Measurements from ENCODE around the gene AMMECR1.

AMMECR1 gene

DNA sequence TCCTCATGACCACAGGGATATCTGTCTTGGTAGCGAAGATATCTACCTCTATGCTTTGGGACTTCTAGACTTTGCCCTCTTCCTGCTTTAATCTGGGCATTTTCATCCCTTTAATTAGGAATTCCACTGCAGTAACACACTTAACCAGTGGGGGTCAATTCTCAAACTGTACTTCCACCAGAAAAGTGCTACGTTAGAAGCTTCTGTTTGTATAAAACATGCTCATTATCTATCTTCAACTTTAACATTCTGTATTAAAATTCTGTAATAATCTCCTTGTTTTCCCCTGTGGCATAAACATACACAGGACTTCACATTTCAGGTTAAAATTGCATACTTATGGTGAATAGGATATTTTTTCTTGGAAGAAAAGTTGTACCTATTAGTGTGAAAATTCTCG is 105.6 kb downstream of the AMMECR1 start:
- DNase-seq (ENCODE audit: low read depth in 2 of 2), result no peak

DNA sequence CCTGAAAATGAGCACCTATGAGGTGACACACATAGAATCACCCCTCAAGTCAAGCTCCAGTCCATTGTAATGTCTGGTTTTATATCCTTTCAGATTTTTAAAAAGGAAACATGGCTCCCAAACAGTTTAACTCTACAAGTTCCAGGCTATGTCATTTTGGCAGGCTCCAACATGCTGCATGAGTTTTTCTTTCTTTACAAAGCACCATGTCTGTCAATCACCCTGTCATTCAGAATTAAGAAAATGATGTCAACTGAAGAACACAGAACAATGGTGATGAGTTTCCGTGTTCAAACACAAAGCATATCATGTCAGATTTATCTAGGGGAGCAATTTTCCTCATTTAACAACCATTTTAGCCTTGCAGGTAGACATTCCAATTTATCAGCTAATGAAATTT is 106.5 kb downstream of the AMMECR1 start:
- no peak for DNase-seq (ENCODE audit: low read depth in 2 of 2)

DNA sequence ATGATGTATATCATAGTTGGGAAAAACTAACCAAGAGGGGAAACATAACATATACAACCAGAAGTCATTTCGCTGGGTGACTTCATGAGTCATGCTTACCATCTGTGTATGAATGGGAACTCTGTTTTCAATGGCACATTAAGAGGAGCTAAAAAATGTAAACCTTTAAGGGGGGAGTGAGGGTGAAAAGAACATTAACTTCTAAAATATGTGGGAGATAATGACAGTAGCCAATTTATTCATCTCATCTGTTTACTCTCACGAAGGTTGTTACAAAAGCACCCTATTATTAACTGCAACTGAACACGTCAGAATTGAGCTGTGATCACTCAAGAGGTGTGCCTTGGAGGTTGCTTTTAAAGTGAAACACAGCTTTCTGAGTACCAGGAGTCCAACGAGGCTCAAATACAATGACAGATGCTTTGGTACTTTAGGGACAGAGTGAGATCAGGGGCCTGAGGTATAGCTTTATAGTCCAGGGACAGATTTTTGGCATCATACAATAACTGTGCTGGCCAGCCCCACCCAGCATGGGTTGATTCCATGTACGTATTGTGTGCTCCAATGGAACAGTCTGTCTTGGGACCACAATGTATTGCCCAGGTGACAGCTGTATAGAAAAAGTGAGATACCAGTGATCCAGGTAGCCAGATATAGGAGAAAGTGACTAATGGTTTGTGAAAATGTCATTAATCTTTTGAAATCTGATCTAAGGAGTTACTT is 107.3 kb downstream of the AMMECR1 start:
- no peak for DNase-seq (ENCODE audit: low read depth in 2 of 2)

DNA sequence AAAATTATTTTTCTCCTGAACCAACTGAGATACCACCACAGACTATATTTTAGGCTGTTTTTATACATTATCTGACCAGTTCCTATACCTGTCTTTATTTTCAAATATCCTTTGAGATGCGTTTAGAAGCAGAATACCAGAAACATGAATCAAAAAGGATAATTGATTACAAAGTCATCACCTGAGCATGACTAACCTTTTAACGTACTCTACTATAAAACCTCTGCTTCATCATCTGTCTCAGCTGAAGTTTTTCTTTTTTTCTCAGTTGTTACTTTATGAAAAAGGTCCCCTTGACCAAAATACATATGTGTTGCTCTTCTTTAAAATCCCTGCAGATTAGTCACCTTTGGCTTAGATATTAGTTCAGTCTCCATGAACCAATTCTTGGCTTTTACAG is 109.8 kb downstream of the AMMECR1 start:
- DNase-seq (ENCODE audit: low read depth in 2 of 2), result no peak

DNA sequence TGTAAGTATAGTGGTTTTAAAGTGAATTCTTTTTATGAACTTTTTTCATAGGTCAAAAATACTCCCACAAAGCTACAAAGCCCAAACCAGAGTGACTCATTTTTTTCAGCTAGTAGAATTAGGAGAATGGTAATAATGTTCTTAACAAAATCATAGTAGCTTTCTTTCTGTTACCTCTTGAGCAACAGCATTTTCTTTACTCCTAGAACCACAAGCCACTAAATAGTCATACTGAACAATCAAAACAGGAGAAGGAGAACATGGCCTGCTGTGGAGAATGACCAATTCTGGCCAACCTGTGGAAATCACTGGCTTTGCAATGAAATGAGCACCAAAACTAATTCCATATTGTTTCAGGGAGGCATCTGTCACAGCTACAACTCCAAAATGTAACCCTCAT is 112.9 kb downstream of the AMMECR1 start:
- DNase-seq (ENCODE audit: low read depth in 2 of 2), result no peak

DNA sequence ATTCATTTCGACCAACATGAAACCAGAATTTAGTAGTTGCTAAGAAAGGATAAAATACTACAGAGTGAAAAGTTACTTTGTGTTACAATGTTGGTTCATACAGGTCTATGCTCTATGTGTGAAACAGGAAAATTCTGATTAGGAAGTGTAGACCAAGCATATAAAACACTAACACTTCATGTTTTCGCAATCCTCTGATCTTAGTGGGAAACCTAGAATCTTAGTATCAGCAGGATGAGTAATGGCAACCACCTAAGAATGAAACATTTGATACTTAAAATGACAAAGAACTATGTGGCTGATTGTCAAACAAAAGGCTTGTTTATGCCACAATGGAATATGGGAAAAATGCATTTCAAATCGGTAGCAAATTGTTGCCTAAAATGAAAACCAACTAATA is 116.1 kb downstream of the AMMECR1 start:
- no peak for DNase-seq (ENCODE audit: low read depth in 2 of 2)

DNA sequence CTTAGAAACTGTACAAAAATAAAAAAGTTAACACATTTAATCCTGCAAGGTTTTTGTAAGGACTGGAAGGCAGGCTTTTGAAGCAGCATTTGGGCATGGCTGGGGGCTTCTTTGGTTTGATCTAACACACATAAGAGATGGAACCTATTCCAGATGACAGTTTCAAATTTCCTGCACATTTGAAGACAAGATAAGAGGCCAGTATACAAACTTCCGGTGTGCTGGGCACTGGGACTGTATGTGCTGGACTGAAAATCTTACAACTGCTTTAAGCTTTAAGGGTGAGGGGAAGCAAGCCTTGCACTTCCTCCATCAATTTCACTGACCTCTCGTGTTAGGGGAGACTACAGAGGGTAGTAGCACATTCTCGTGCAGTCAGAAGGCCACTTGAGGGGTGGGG is 122.9 kb downstream of the AMMECR1 start:
- no peak for DNase-seq (ENCODE audit: low read depth in 2 of 2)

DNA sequence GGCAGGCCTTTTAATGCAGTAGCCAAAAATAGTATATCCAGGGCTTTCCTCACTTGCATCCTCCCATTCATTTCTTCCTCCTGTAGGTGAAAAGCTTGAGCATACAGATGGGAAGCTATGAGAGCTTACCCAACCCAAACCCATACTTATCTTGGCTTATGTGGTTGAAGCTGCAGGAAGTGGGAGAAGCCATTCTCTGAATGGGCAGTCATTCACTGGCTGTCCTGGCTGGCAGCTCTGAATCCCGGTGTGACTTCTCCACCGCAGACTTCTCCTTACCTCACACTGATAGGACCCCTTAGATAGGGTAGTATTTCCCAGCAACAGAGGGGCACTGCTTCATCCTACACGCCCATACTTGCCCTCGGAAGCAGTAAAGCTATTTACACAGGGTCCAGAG is 125.4 kb downstream of the AMMECR1 start:
- no peak for DNase-seq (ENCODE audit: low read depth in 2 of 2)

DNA sequence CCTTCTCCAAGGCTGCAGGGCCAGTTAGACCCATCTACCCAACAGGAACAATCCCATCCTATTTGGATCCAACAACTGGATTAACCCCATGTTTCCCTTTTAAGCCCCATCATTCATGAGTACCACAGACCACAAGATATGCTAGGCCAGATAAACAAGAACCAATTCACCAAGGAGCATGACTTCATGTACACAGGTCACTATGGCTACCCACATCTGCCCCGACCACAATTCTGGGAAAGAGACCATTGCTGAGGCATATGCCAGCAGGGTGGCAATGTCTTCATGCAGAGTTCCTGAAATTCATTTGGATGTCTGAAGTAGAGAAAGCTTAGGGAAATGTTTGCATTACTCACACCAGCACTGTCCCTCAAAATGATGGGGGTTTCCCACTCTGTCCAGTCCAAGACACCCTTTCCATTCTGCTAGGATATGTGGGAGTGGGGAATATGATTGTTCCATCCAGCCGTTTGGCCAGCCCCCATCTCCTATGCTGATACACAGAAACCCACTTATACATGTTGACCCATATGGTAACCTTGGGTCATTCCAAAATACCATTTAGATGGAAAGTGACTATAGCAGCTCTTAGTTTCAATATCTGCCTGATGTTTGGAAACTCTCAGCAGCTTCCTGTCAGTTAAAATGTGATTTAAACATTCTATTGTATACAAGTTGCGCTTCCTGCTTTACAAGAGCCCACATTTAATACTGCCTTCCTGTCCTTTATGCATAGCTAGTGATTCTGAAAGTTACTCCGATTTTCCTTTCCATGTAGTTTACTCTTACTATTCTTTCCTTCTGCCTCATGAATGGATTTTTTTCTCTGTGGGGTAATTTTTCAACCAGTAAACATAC is 129.0 kb downstream of the AMMECR1 start:
- no peak for DNase-seq (ENCODE audit: low read depth in 2 of 2)

DNA sequence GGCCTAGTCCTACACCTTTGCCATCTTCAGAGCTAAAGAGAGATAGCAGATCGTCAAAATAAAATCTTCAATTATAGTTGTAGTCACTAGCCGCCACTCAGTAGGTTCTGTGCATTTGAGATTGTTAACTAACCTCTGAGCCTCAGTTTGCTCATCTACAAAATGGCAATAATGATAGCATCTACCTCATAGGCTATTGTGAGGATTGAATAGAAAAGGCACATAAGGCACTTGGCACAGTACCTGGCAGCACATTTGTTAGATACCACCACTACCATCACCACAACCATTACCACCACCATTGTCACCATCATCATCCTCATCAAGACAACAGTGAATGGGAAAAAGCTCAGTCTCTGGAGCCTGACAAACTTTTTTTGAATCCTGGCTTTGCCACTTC is 134.6 kb downstream of the AMMECR1 start:
- DNase-seq (ENCODE audit: low read depth in 2 of 2), result no peak

DNA sequence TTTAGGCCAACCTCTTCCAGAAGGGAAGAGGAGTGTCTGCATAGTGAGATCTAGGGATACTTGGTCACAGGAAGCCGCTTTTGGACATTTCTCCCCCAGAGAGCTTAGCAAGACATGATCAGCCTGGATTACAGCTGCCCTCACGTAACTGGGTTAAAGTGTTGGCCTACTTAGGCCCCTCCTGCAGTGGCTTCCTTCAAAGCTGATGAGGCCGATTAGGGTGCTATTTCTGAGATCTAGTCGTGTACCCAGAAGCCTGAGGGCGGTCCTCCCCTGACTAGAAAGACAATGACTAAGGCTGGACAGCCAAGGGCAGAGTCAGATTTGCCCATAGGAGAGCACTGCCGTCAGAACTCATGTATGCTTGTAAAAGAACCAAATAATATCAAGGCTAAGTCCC is 135.0 kb downstream of the AMMECR1 start:
- DNase-seq (ENCODE audit: low read depth in 2 of 2), result no peak

DNA sequence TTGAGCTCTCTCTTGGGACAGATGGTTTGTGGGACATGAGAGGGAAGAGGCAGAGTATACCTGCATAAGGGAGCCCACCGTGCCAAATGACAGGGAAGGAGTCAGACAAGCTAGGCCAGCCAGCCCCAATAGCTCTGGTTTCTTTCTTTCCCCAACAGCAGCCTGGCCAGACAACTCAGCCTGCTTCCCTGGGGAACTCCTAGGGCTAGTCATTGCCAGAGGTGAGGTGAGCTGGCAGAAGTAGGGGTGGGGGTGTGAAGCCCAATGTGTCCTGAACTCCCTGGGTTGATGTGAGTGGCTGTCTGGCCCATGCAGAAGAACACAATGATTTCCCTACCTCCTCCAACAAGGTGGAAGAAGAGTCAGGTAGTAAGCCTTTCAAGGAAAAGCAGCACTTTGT is 135.5 kb downstream of the AMMECR1 start:
- DNase-seq (ENCODE audit: low read depth in 2 of 2), result no peak

DNA sequence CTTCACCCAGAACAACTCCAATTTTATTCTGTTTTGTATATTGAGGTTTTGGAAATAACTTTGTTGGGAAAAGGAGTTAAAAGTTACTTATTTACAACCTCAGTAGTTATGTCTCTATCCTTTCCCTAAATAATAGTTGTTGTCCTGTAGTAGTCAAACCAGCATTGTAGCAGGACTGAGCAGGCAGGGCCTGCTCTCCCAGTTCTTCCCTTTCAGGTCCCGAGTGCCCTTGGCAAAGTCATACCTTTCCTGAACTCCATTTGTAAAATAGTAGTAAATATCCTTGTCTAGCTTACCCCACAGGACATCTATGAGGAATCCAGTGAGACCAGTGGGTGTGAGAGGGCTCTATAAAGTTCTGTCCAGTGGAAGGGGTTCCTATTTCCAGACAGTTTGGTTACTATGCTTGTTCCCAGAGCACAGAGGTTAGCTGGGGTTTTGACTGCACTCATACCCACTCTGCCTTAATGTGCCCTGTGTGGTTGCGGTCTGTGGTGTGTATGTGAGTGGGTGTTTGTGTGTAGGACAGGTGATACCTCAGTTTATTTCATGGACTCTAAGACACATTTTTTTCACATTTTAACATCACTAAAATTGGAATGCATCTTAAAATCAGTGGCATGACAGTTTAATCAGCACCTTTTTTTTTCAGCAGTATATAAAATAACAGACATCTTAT is 136.3 kb downstream of the AMMECR1 start:
- no peak for DNase-seq (ENCODE audit: low read depth in 2 of 2)

DNA sequence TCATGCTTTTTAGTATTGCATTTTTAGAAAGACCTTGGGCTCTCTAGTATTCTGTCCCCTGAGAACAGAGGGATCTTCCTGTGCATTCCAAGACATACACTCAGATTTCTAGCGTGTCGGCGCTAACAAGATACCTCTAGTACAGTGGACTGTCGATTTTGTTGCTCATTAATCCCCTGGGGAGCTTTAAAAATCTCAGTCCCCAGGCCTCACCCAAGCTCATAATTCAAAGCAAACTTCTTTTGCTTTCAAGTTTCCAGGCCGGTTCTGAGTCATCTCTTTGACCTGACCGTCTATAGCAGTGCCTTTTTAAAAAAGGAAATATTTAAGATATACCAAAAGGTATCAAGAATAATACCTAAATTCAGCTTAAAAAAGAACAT is 137.0 kb downstream of the AMMECR1 start:
- no peak for DNase-seq (ENCODE audit: low read depth in 2 of 2)

DNA sequence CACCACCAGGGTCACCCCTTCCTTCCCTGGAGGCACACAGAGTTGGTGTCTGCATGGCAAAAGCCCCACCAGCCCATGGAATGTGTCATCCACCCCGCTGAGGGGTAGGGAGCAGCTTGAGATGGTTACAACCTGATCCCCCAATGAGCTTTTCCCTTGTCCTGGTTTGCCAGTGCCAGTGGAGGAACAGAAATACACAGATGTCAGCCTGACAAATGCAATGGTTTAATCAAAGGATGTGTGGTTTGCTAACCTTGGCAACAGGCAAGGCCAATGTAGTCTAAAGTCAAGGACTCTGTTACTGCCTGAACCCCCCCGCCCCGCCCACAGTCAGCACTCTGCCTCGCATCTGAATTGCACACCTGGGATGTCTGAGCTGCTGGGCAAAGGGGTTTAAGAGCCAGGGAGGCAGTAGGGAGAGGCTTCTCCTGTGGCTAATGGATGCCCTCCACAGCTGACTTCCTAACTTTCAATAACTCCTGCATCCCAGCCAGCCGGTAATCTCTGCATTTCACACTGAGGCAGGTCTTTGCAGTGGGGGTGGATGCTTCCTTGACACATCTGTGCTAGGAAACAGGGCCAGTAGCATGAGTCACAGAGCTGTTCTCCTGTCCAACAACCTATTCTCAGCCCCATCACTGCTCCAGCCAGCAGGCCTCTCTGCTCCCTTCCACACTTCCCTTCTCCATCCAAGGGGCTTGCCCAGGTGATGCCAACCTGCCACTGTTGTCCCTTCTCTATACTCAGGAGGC is 137.5 kb downstream of the AMMECR1 start:
- no peak for DNase-seq (ENCODE audit: low read depth in 2 of 2)

DNA sequence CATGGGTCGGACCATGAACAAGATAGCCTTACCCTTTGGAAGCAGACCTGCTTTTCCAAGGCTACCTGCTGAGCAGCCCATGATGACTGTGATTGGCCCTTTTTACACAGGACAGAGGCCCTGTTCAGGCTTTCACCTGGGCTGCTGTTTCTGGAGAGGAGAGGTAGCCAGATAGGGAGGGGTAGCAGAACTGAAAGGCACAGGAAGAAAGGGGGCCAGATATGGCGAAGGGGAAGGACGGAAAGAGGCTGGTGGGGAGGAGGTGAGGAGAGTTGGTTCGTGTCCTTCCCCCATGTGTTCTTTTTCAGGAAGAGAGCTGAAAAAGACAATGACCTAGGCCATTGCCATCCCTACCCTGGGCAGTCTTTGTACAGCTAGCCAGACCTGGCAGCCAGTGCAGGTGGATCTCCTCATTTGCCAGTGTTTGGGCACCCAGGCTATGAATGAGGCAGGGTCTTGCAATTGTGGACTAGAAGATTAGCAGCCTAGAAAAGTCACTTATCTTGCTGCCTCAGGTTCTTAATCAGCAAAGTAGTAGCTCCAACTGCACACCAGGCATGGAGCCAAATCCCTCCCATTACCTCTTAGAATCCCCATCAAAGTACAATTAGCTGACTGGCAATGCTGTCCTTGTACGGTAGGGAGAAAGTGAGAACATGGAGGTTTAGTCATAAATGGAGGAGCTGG is 139.6 kb downstream of the AMMECR1 start:
- DNase-seq (ENCODE audit: low read depth in 2 of 2), result no peak

DNA sequence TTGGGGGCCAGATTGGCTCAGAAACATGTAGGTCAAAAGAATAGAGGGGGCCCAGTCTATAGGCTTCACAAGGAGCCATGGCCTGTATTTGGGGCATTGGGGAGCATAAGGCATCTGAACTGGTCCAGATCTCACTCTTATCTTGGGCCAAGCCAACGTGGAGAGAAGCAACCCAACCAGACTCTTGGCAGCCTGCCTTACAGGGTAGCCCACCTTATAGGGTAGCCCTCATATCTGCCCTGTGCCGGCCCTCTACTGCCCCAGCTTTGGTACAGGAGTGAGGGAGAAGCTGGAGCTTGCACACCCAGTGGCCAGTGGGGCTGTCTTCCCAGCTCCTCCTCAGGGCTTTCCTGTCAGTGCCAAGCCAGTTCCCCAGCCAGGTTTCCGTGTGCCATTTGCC is 142.2 kb downstream of the AMMECR1 start:
- no peak for DNase-seq (ENCODE audit: low read depth in 2 of 2)

DNA sequence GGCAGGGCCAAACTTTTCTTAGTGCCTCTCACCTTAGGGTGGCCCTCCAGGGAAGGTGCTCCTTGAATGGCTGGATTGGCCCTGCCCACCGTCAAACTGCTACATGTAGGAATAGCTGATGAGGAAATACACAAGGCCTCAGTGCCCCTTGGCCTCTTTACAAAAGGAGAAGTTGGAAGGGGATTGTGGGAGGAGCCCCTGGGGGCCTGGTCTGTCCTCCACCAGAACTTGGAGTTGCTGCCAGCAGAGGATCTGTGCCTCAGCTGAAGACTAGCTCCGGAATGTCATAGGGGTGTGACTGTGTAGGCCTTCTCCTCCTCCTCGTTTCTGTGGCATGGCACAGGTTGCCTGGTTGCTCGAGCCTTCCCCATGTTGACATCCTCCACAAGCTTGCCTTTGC is 142.7 kb downstream of the AMMECR1 start:
- DNase-seq (ENCODE audit: low read depth in 2 of 2), result no peak

DNA sequence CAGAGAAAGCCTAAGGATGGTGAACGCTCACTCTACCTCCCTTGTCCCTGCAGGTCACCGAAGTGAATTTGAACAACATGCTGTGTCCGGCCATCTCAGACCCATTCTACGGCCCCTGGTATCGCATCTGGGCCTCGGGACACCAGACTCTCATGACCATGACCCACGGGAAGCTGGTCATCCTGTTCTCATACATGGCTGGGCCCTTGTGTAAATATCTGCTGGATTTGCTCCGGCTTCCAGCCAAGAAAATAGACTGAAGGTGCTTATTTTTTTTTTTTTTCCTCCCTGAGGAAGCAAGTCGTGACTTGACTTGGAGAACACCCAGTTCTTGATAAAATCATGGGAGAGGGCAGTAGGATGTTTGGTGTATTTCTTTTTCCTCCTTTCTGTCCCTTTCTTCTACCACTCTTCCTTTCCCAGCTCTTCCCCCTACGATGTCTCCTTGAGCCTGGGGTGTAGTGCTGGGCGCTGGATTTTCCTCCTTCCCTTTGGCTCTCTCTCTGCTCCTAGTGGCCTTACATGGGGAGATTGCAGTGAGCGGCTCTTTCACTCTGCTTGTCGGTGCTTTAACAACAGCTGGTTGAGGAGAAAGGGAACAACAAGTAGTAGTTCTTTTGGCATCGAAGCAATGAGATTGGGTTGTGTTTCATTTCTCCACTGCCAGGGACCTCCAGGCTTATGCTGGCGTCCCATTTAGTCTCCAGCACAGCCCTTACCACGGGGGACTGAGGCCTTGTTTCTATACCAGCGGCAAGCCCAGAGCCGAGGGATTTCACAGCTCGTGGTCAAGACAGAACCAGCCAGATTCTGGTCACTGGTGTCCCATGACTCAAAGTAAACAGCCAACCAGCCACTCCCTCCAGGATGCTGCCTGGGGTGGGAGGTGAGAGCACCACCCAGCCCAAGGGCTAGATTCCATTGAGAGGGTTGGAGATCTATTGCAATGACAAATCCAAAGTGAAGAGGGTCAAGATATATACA is 144.4 kb downstream of the AMMECR1 start:
- DNase-seq (ENCODE audit: low read depth in 2 of 2), result no peak

DNA sequence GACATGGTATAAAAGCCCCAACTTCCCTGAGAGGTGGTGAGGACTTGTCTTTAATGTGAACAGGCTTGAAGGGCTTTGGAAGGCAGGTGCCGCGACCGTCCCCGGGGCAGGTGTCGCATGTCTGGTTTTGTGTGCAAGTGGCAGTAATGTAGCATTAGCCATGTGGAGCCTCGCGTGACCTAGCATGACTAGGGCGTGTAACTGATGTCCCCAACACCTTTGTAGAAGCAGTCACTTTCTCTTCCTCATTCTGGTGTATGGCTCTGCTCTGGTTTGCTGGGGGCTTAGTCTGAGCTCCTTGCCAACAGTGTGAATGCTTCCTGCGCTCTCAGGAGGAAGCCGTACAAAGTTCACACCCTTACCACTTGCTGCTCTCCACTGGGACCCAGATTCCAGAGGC is 145.7 kb downstream of the AMMECR1 start:
- DNase-seq (ENCODE audit: low read depth in 2 of 2), result no peak

All from stimulated activated CD8-positive, alpha-beta memory T cell treated with anti-CD3 and anti-CD28 coated beads, Interleukin-2, amount 100 ng/mL, for 48 hours (primary cell).